Measurements from ENCODE around the gene SMCO3.

DNA sequence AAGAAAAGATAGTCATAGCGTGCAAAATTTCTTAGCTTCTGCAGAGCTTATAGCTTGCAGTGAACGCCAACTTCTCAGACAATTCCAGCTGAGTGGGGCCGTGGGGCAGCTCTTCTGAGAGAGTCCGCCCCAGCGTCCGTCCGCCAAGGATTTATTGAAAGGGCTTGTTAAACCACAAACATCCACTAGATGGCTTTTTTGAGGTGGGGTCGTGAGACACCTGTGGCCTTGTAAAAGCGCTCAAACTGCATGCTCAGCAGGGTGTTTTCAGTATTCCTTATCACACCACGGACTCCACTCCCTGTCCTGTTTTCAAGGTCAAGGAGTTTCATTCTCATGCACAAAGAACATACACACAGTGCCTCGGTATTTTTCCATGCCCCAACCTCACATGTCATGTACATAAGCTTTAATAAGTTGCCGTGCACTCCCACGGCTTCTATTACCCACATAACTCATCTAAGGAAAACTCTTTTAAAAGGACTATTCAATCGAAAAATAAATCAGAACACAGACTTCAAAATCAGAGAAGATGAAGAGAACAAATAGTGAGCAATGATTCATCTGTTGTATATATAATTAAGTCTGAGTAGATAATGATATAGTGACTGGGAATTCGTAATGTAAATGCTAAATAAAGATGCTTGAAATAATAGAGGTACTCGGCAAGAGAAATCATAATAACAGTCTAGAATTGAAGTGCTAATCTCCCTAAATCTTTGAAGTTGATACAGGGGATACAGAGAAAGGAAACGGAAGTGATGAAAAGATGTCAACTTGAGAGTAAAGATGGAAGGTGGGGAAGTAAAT is 57.4 kb downstream of the SMCO3 start:
- TF ChIP-seq, protein P1, sequence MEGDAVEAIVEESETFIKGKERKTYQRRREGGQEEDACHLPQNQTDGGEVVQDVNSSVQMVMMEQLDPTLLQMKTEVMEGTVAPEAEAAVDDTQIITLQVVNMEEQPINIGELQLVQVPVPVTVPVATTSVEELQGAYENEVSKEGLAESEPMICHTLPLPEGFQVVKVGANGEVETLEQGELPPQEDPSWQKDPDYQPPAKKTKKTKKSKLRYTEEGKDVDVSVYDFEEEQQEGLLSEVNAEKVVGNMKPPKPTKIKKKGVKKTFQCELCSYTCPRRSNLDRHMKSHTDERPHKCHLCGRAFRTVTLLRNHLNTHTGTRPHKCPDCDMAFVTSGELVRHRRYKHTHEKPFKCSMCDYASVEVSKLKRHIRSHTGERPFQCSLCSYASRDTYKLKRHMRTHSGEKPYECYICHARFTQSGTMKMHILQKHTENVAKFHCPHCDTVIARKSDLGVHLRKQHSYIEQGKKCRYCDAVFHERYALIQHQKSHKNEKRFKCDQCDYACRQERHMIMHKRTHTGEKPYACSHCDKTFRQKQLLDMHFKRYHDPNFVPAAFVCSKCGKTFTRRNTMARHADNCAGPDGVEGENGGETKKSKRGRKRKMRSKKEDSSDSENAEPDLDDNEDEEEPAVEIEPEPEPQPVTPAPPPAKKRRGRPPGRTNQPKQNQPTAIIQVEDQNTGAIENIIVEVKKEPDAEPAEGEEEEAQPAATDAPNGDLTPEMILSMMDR (IDR thresholded peaks at IDR 0.05): peak; percentile 25; the same call in 1 of the 2 replicates
- TF ChIP-seq, protein P2, sequence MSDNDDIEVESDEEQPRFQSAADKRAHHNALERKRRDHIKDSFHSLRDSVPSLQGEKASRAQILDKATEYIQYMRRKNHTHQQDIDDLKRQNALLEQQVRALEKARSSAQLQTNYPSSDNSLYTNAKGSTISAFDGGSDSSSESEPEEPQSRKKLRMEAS (IDR thresholded peaks at IDR 0.05; ENCODE audit: low read depth): no peak
- TF ChIP-seq, protein P3, sequence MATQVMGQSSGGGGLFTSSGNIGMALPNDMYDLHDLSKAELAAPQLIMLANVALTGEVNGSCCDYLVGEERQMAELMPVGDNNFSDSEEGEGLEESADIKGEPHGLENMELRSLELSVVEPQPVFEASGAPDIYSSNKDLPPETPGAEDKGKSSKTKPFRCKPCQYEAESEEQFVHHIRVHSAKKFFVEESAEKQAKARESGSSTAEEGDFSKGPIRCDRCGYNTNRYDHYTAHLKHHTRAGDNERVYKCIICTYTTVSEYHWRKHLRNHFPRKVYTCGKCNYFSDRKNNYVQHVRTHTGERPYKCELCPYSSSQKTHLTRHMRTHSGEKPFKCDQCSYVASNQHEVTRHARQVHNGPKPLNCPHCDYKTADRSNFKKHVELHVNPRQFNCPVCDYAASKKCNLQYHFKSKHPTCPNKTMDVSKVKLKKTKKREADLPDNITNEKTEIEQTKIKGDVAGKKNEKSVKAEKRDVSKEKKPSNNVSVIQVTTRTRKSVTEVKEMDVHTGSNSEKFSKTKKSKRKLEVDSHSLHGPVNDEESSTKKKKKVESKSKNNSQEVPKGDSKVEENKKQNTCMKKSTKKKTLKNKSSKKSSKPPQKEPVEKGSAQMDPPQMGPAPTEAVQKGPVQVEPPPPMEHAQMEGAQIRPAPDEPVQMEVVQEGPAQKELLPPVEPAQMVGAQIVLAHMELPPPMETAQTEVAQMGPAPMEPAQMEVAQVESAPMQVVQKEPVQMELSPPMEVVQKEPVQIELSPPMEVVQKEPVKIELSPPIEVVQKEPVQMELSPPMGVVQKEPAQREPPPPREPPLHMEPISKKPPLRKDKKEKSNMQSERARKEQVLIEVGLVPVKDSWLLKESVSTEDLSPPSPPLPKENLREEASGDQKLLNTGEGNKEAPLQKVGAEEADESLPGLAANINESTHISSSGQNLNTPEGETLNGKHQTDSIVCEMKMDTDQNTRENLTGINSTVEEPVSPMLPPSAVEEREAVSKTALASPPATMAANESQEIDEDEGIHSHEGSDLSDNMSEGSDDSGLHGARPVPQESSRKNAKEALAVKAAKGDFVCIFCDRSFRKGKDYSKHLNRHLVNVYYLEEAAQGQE (IDR thresholded peaks at IDR 0.05; ENCODE audit: low read depth, low read length): no peak
- no peak for TF ChIP-seq MXI1 (IDR thresholded peaks at IDR 0.05; ENCODE audit: low read depth, low read length)
- TF ChIP-seq TEAD4 (IDR thresholded peaks at IDR 0.05; ENCODE audit: borderline replicate concordance, insufficient read depth): no peak
- TF ChIP-seq GABPA (IDR thresholded peaks at IDR 0.05; ENCODE audit: low read depth): no peak
- TF ChIP-seq EZH2phosphoT487 (IDR thresholded peaks at IDR 0.05; ENCODE audit: borderline replicate concordance, low read depth): no peak
- TF ChIP-seq TAF1 (IDR thresholded peaks at IDR 0.05; ENCODE audit: borderline replicate concordance, low read depth, low read length): no peak
- no peak for TF ChIP-seq NFIC (IDR thresholded peaks at IDR 0.05; ENCODE audit: borderline replicate concordance)
- TF ChIP-seq, protein P4, sequence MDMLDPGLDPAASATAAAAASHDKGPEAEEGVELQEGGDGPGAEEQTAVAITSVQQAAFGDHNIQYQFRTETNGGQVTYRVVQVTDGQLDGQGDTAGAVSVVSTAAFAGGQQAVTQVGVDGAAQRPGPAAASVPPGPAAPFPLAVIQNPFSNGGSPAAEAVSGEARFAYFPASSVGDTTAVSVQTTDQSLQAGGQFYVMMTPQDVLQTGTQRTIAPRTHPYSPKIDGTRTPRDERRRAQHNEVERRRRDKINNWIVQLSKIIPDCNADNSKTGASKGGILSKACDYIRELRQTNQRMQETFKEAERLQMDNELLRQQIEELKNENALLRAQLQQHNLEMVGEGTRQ (IDR thresholded peaks at IDR 0.05; ENCODE audit: borderline replicate concordance, low read depth, low read length): no peak
- TF ChIP-seq, protein P5, sequence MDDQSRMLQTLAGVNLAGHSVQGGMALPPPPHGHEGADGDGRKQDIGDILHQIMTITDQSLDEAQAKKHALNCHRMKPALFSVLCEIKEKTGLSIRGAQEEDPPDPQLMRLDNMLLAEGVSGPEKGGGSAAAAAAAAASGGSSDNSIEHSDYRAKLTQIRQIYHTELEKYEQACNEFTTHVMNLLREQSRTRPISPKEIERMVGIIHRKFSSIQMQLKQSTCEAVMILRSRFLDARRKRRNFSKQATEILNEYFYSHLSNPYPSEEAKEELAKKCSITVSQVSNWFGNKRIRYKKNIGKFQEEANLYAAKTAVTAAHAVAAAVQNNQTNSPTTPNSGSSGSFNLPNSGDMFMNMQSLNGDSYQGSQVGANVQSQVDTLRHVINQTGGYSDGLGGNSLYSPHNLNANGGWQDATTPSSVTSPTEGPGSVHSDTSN (IDR thresholded peaks at IDR 0.05): no peak

Data from SK-N-SH (cell line).